ENCODE data around the gene RASL10B.

The RASL10B gene

DNA sequence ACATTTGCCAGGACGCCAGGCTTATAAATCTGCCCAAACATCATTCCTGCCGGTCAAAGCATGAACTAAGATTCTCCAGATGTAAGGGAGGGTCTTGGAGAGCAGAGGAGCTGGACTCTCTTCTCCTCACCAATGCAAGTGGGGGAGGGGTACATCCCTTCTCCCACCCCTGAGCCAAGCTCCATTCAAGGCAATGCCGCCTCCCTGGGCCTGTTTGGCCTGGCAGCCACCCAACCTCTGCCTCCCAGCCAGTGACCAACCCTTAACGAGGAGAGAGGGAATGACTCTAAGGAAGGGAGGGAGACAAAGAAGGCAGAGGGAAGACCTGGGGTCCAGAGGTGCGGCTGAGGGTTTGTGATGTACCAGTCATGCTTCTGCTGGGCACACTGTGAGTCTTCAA is 43.1 kb downstream of the RASL10B start:
- peak; percentile 68 for DNase-seq (ENCODE audit: low read depth, low spot score)
- in situ Hi-C loops (cut with HindIII; ENCODE audit: low sequenced_read_pairs), result no loop called here

GRCh38 chr17:35775039-35775438 is 43.6 kb downstream of the RASL10B start:
- TF ChIP-seq, protein P1, sequence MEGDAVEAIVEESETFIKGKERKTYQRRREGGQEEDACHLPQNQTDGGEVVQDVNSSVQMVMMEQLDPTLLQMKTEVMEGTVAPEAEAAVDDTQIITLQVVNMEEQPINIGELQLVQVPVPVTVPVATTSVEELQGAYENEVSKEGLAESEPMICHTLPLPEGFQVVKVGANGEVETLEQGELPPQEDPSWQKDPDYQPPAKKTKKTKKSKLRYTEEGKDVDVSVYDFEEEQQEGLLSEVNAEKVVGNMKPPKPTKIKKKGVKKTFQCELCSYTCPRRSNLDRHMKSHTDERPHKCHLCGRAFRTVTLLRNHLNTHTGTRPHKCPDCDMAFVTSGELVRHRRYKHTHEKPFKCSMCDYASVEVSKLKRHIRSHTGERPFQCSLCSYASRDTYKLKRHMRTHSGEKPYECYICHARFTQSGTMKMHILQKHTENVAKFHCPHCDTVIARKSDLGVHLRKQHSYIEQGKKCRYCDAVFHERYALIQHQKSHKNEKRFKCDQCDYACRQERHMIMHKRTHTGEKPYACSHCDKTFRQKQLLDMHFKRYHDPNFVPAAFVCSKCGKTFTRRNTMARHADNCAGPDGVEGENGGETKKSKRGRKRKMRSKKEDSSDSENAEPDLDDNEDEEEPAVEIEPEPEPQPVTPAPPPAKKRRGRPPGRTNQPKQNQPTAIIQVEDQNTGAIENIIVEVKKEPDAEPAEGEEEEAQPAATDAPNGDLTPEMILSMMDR (IDR thresholded peaks at IDR 0.05; ENCODE audit: low read depth, low read length), result no peak
- in situ Hi-C loops (cut with HindIII; ENCODE audit: low sequenced_read_pairs), result no loop called here
- DNase-seq (ENCODE audit: low read depth, low spot score), result no peak
- no peak overlapping the region for H3K4me3 ChIP-seq (ENCODE audit: low read depth, low read length)

More for the DNA sequence above, 43.1 kb downstream of the RASL10B start:
- H3K4me3 ChIP-seq (ENCODE audit: low read depth, low read length), result no peak overlapping the region
- TF ChIP-seq, protein P1 (IDR thresholded peaks at IDR 0.05; ENCODE audit: low read depth, low read length), result no peak

- in situ Hi-C loops (cut with HindIII; ENCODE audit: low sequenced_read_pairs), result no loop called here
- TF ChIP-seq, protein P1 (IDR thresholded peaks at IDR 0.05; ENCODE audit: low read depth, low read length), result no peak
- DNase-seq (ENCODE audit: low read depth, low spot score), result no peak
- no peak overlapping the region for H3K4me3 ChIP-seq (ENCODE audit: low read depth, low read length)
Measured at GRCh38 chr17:35775583-35775982, 44.1 kb downstream of the RASL10B start.

GRCh38 chr17:35778641-35779196 is 47.3 kb downstream of the RASL10B start:
- no peak overlapping the region for H3K4me3 ChIP-seq (ENCODE audit: low read depth, low read length)
- TF ChIP-seq, protein P1 (IDR thresholded peaks at IDR 0.05; ENCODE audit: low read depth, low read length), result no peak
- in situ Hi-C loops (cut with HindIII; ENCODE audit: low sequenced_read_pairs), result no loop called here
- DNase-seq (ENCODE audit: low read depth, low spot score), result no peak

GRCh38 chr17:35780950-35781349 is 49.5 kb downstream of the RASL10B start:
- no peak for DNase-seq (ENCODE audit: low read depth, low spot score)
- in situ Hi-C loops (cut with HindIII; ENCODE audit: low sequenced_read_pairs), result no loop called here
- no peak overlapping the region for H3K4me3 ChIP-seq (ENCODE audit: low read depth, low read length)
- TF ChIP-seq, protein P1 (IDR thresholded peaks at IDR 0.05; ENCODE audit: low read depth, low read length), result no peak

GRCh38 chr17:35784895-35785294 is 53.5 kb downstream of the RASL10B start:
- TF ChIP-seq, protein P1 (IDR thresholded peaks at IDR 0.05; ENCODE audit: low read depth, low read length), result no peak
- DNase-seq (ENCODE audit: low read depth, low spot score), result no peak
- H3K4me3 ChIP-seq (ENCODE audit: low read depth, low read length), result no peak overlapping the region
- in situ Hi-C loops (cut with HindIII; ENCODE audit: low sequenced_read_pairs), result no loop called here

All from astrocyte of the spinal cord (primary cell).